ENCODE data around the gene KCND3.

KCND3 gene

GRCh38 chr1:111827946-111828345 lies 161.5 kb downstream of the KCND3 start (continued):
- TF ChIP-seq ZBTB8A (tag by site-specific recombination; IDR thresholded peaks at IDR 0.05) (no peak), OSR2 (tag by site-specific recombination; IDR thresholded peaks at IDR 0.05) (no peak)

DNA sequence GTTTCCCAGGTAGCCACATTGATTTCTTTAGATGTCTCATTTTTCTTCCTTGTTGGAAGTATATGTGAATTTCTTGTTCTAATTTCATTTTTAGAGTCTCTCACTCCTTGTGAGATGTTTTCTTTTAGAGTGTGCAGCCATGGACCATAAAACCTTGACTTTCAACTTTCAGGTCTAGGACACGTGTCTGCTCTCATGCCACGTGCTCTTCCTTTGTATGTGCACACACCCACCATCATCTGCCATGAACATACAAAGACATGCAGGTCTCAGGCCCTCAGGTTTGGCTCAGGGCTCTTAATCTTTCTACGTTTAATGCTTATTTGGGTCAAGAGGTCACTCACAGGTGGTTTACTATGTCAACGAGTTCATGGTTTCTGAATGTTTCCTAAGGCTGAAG lies 163.2 kb downstream of the KCND3 start:
- Histone ChIP-seq H3K4me1 (ENCODE audit: control insufficient read depth, insufficient read depth, low read length) (no peaks in the 10 kb centered on the region), H3K9me3 (ENCODE audit: control insufficient read depth, insufficient read depth, low read depth, low read length) (no peaks in the 10 kb centered on the region), H3K4me3 (ENCODE audit: low read depth, low read length) (no peak overlapping the region), H3K27ac (ENCODE audit: extremely low read depth, low read depth, low read length) (no peak overlapping the region), H3K36me3 (ENCODE audit: control insufficient read depth in 2 of 2, insufficient read depth in 1 of 2, low read length in 2 of 2) (no peaks in the 10 kb centered on the region)
- ChIA-PET POLR2A (no interaction called here), CTCF (interaction anchor here (0.6 to 1.1 kb wide), 2 partner anchors 191 to 349 kb away, joined by 3 to 4 read pairs; no protein-coding TSS in a partner anchor)
- TF ChIP-seq PRDM4 (tag by site-specific recombination; IDR thresholded peaks at IDR 0.05) (no peak), PRDM6 (tag by site-specific recombination; IDR thresholded peaks at IDR 0.05) (no peak), ZNF133 (tag by site-specific recombination; IDR thresholded peaks at IDR 0.05) (no peak), ZNF654 (tag by site-specific recombination; IDR thresholded peaks at IDR 0.05; ENCODE audit: low read depth) (no peak), ZBTB1 (tag by site-specific recombination; IDR thresholded peaks at IDR 0.05) (no peak), ZNF114 (tag by site-specific recombination; IDR thresholded peaks at IDR 0.05) (no peak), ZNF529 (tag by site-specific recombination; IDR thresholded peaks at IDR 0.05; ENCODE audit: insufficient replicate concordance) (no peak), ZNF266 (tag by site-specific recombination; IDR thresholded peaks at IDR 0.05; ENCODE audit: low read depth) (no peak), HOXD13 (CRISPR knock-in tag; IDR thresholded peaks at IDR 0.05; ENCODE audit: borderline replicate concordance) (no peak), PATZ1 (tag by site-specific recombination; IDR thresholded peaks at IDR 0.05) (no peak), ZNF600 (tag by site-specific recombination; IDR thresholded peaks at IDR 0.05) (no peak), ZNF19 (tag by site-specific recombination; IDR thresholded peaks at IDR 0.05; ENCODE audit: low read depth) (no peak), ZNF623 (tag by site-specific recombination; IDR thresholded peaks at IDR 0.05) (no peak), ZNF513 (tag by site-specific recombination; IDR thresholded peaks at IDR 0.05) (no peak), ZNF707 (tag by site-specific recombination; IDR thresholded peaks at IDR 0.05) (no peak)
- TF ChIP-seq, protein P1, sequence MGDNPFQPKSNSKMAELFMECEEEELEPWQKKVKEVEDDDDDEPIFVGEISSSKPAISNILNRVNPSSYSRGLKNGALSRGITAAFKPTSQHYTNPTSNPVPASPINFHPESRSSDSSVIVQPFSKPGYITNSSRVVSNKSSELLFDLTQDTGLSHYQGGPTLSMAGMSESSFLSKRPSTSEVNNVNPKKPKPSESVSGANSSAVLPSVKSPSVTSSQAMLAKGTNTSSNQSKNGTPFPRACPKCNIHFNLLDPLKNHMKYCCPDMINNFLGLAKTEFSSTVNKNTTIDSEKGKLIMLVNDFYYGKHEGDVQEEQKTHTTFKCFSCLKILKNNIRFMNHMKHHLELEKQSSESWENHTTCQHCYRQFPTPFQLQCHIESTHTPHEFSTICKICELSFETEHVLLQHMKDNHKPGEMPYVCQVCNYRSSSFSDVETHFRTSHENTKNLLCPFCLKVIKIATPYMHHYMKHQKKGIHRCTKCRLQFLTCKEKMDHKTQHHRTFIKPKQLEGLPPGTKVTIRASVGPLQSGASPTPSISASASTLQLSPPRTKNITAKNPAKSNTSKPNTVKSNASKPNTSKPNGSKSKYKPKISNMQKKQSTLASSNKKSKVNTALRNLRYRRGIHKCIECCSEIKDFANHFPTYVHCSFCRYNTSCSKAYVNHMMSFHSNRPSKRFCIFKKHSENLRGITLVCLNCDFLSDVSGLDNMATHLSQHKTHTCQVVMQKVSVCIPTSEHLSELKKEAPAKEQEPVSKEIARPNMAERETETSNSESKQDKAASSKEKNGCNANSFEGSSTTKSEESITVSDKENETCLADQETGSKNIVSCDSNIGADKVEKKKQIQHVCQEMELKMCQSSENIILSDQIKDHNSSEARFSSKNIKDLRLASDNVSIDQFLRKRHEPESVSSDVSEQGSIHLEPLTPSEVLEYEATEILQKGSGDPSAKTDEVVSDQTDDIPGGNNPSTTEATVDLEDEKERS (tag by site-specific recombination; IDR thresholded peaks at IDR 0.05) = no peak
- TF ChIP-seq, protein P2, sequence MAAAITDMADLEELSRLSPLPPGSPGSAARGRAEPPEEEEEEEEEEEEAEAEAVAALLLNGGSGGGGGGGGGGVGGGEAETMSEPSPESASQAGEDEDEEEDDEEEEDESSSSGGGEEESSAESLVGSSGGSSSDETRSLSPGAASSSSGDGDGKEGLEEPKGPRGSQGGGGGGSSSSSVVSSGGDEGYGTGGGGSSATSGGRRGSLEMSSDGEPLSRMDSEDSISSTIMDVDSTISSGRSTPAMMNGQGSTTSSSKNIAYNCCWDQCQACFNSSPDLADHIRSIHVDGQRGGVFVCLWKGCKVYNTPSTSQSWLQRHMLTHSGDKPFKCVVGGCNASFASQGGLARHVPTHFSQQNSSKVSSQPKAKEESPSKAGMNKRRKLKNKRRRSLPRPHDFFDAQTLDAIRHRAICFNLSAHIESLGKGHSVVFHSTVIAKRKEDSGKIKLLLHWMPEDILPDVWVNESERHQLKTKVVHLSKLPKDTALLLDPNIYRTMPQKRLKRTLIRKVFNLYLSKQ (tag by site-specific recombination; IDR thresholded peaks at IDR 0.05; ENCODE audit: borderline replicate concordance) = no peak
- TF ChIP-seq, protein P3, sequence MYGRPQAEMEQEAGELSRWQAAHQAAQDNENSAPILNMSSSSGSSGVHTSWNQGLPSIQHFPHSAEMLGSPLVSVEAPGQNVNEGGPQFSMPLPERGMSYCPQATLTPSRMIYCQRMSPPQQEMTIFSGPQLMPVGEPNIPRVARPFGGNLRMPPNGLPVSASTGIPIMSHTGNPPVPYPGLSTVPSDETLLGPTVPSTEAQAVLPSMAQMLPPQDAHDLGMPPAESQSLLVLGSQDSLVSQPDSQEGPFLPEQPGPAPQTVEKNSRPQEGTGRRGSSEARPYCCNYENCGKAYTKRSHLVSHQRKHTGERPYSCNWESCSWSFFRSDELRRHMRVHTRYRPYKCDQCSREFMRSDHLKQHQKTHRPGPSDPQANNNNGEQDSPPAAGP (tag by site-specific recombination; IDR thresholded peaks at IDR 0.05) = no peak
